Tibial artery (tissue), 4 donors: Measurements from ENCODE around the gene SCYL3.
"Not testable (repeated sequence)": the region's sequence is repeated elsewhere in the genome, so short reads cannot be mapped to it uniquely, and the experiment has no call there.

Experiments used
- DNase-seq, 2 donors: peaks; one replicate each; pipeline ENCODE4 v3.0.0-alpha.2; 2019
- H3K27ac ChIP-seq, 2 donors: fragments of 200-600 bp; sonication (generic) in 1 of 2; 1 replicate in 1 of 2; 2 replicates in 1 of 2; pipeline ENCODE4 v1.5.1; 2018 to 2019; ENCODE audit warnings: mild to moderate bottlenecking in 1 of 2
- H3K27me3 ChIP-seq, 2 donors: fragments of 200-600 bp; sonication (generic) in 1 of 2; one replicate each; pipeline versions ENCODE4 v1.5.1 to v1.6.0; 2016 to 2019
- H3K36me3 ChIP-seq, 3 donors: fragments of 200-600 bp; sonication (generic) in 2 of 3; one replicate each; pipeline ENCODE4 v1.5.1; 2016 to 2019; ENCODE audit warnings: mild to moderate bottlenecking in 2 of 3
- H3K4me1 ChIP-seq, 4 donors: fragments of 200-600 bp; sonication (generic) in 2 of 4; 1 replicate in 3 of 4; 2 replicates in 1 of 4; pipeline ENCODE4 v1.5.1; 2016 to 2019
- H3K4me3 ChIP-seq, 2 donors: fragments of 200-600 bp; sonication (generic) in 1 of 2; 1 replicate in 1 of 2; 2 replicates in 1 of 2; pipeline ENCODE4 v1.5.1; 2018 to 2019; ENCODE audit warnings: mild to moderate bottlenecking in 2 of 2
- H3K9me3 ChIP-seq, 3 donors: fragments of 200-600 bp; sonication (generic) in 1 of 3; one replicate each; pipeline ENCODE4 v1.5.1; 2016 to 2019
- CTCF ChIP-seq, 2 experiments: fragments of 200-600 bp in 1 of 2; fragments of 450-650 bp in 1 of 2; IDR thresholded peaks; one replicate each; pipeline ENCODE4 v1.5.1; 2017 to 2019; ENCODE audit warnings: antibody characterized with exemption in 2 of 2, mild to moderate bottlenecking in 1 of 2, moderate library complexity in 1 of 2
- intact Hi-C: fragments of 100-400 bp; cut with DNase I; formaldehyde crosslinking; loops from one replicate; pipeline ENCODE4 v1.15.0; 2023; ENCODE audit warnings: low total_unique reads

SCYL3 gene

GRCh38 chr1:169874229-169874628, 19.5 kb downstream of the SCYL3 start:
- TF ChIP-seq CTCF (IDR thresholded peaks at IDR 0.05), result no peak
- no peaks in the 10 kb centered on the region for H3K4me1 ChIP-seq
- H3K9me3 ChIP-seq, result no peaks in the 10 kb centered on the region
- H3K27ac ChIP-seq, result no peak overlapping the region
- no peak overlapping the region for H3K4me3 ChIP-seq
- no peak for DNase-seq
- peaks cover 70 to 89% (median 81%) of the 10 kb centered on the region in 3 donors for H3K36me3 ChIP-seq
- no peaks in the 10 kb centered on the region for H3K27me3 ChIP-seq
- intact Hi-C loops, result no loop called here

GRCh38 chr1:169873582-169874199, 20.0 kb downstream of the SCYL3 start:
- intact Hi-C loops, result no loop called here
- Histone ChIP-seq H3K27ac (no peak overlapping the region), H3K27me3 (no peaks in the 10 kb centered on the region), H3K4me3 (no peak overlapping the region), H3K9me3 (no peaks in the 10 kb centered on the region), H3K36me3 (peaks cover 76 to 93% (median 87%) of the 10 kb centered on the region in 3 donors), H3K4me1 (no peaks in the 10 kb centered on the region)
- DNase-seq, result no peak
- no peak for TF ChIP-seq CTCF (IDR thresholded peaks at IDR 0.05)

- peaks cover 83 to 94% (median 94%) of the 10 kb centered on the region in 3 donors for H3K36me3 ChIP-seq
- H3K4me3 ChIP-seq, result no peak overlapping the region
- no peaks in the 10 kb centered on the region for H3K27me3 ChIP-seq
- no peak for TF ChIP-seq CTCF (IDR thresholded peaks at IDR 0.05)
- H3K27ac ChIP-seq, result no peak overlapping the region
- H3K9me3 ChIP-seq, result no peaks in the 10 kb centered on the region
- intact Hi-C loops, result no loop called here
- no peaks in the 10 kb centered on the region for H3K4me1 ChIP-seq
- DNase-seq, result no peak
Measured at GRCh38 chr1:169872906-169873305, 20.8 kb downstream of the SCYL3 start.

GRCh38 chr1:169871988-169872387, 21.7 kb downstream of the SCYL3 start:
- H3K9me3 ChIP-seq, DNase-seq, H3K27ac ChIP-seq, H3K27me3 ChIP-seq, intact Hi-C loops, H3K4me1 ChIP-seq, H3K4me3 ChIP-seq: not testable (repeated sequence)
- peaks cover 83 to 95% (median 94%) of the 10 kb centered on the region in 3 donors for H3K36me3 ChIP-seq

GRCh38 chr1:169869426-169869825, 24.3 kb downstream of the SCYL3 start:
- no peaks in the 10 kb centered on the region for H3K27me3 ChIP-seq
- no peaks in the 10 kb centered on the region for H3K9me3 ChIP-seq
- TF ChIP-seq CTCF (IDR thresholded peaks at IDR 0.05), result no peak
- DNase-seq, result no peak
- H3K36me3 ChIP-seq, result peaks cover 94 to 98% (median 97%) of the 10 kb centered on the region in 3 donors
- intact Hi-C loops, result no loop called here
- H3K27ac ChIP-seq, result no peak overlapping the region
- no peaks in the 10 kb centered on the region for H3K4me1 ChIP-seq
- H3K4me3 ChIP-seq, result no peak overlapping the region

- no peak overlapping the region for H3K27ac ChIP-seq
- no peaks in the 10 kb centered on the region for H3K27me3 ChIP-seq
- intact Hi-C loops, result no loop called here
- no peak overlapping the region for H3K4me3 ChIP-seq
- H3K36me3 ChIP-seq, result peaks cover 94 to 98% (median 97%) of the 10 kb centered on the region in 3 donors
- no peaks in the 10 kb centered on the region for H3K4me1 ChIP-seq
- TF ChIP-seq CTCF (IDR thresholded peaks at IDR 0.05), result no peak
- no peak for DNase-seq
- H3K9me3 ChIP-seq, result no peaks in the 10 kb centered on the region
Measured at GRCh38 chr1:169868978-169869377, 24.7 kb downstream of the SCYL3 start.
